GM12878 (cell line): ENCODE measurements around the gene ZNF892. TPM values are rescaled to one million over a fixed set of nuclear protein-coding genes. Genes with fewer than 3 reads are reported as not detected.

ENCODE experiments used
- ATAC-seq: fragments of 200-7000 bp; cut with Tn5 transposase; 3 replicates; pipeline ENCODE4 v1.9.1; 2020; ENCODE audit warnings: mild to moderate bottlenecking, moderate library complexity
- BruUV-seq: library from RNA; stranded (reverse); fragments of 400-500 nt; replicated peaks from 2 replicates; lab custom pipeline; 2021; lab: Mats Ljungman, UMichigan
- CTCF ChIA-PET: fragments of 300-600 bp; sonication (Branson Sonifier 250); formaldehyde crosslinking; extraction: SDS; loops from one replicate; lab custom pipeline; 2021; ENCODE audit warnings: inconsistent platforms; lab: Yijun Ruan, JAX
- POLR2A ChIA-PET: fragments of 350-600 bp; formaldehyde crosslinking; extraction: SDS; loops from one replicate; lab custom pipeline; 2021; ENCODE audit warnings: inconsistent platforms; lab: Charles Lee
- RAD21 ChIA-PET: fragments of 300-600 bp; sonication (Branson Sonifier 250); formaldehyde crosslinking; loops from one replicate; lab custom pipeline; 2023; ENCODE audit warnings: antibody characterized with exemption; ENCODE audit not compliant: unreplicated experiment; lab: Charles Lee
- SMC1A ChIA-PET: fragments of 300-600 bp; sonication (Branson Sonifier 250); formaldehyde crosslinking; loops from one replicate; lab custom pipeline; 2023; ENCODE audit not compliant: unreplicated experiment, uncharacterized antibody; lab: Charles Lee
- DNase-seq: peaks from one replicate; pipeline ENCODE4 v3.0.0-alpha.2; 2011; ENCODE audit warnings: low read depth, low spot score
- FAIRE-seq: peaks from 3 replicates; lab custom pipeline; 2011; peaks lifted over from hg19 to GRCh38; lab: Jason Lieb, UNC
- H2AFZ ChIP-seq: 2 replicates; pipeline ENCODE4 v1.6.0; 2011; ENCODE audit warnings: low read depth, low read length, control low read depth; ENCODE audit not compliant: control insufficient read depth
- H3K27ac ChIP-seq: 2 replicates; pipeline ENCODE4 v1.5.1; 2011; ENCODE audit warnings: control low read depth; ENCODE audit not compliant: control insufficient read depth, insufficient read depth
- H3K27me3 ChIP-seq, 2 experiments: replicated peaks in 1 of 2; 2 replicates each; pipeline versions ENCODE4 v1.6.0 to v1.6.1; 2011; ENCODE audit warnings: low read length in 1 of 2; ENCODE audit not compliant: control insufficient read depth in 2 of 2, insufficient read depth in 2 of 2
- H3K36me3 ChIP-seq, 2 experiments: 2 replicates each; pipeline ENCODE4 v1.5.1; 2011; ENCODE audit warnings: low read length in 1 of 2; ENCODE audit not compliant: control insufficient read depth in 2 of 2, insufficient read depth in 2 of 2
- H3K4me1 ChIP-seq: 2 replicates; pipeline ENCODE4 v1.6.1; 2011; ENCODE audit warnings: mild to moderate bottlenecking, low read length, moderate library complexity, mixed read lengths; ENCODE audit not compliant: control insufficient read depth, insufficient read depth
- H3K4me2 ChIP-seq: 2 replicates; pipeline ENCODE4 v1.6.0; 2011; ENCODE audit warnings: control low read depth; ENCODE audit not compliant: control insufficient read depth, insufficient read depth
- H3K4me3 ChIP-seq: fragments of 200-600 bp; sonication (generic); 2 replicates; pipeline ENCODE4 v1.5.1; 2016
- H3K79me2 ChIP-seq: 2 replicates; pipeline ENCODE4 v1.6.0; 2011; ENCODE audit warnings: low read length; ENCODE audit not compliant: control insufficient read depth, insufficient read depth
- H3K9ac ChIP-seq: 2 replicates; pipeline ENCODE4 v1.8.0; 2011; ENCODE audit warnings: low read length, control low read depth, mixed read lengths; ENCODE audit not compliant: control insufficient read depth, insufficient read depth
- H3K9me3 ChIP-seq: replicated peaks from 3 replicates; pipeline ENCODE4 v1.5.1; 2011; ENCODE audit warnings: mild to moderate bottlenecking, low read length; ENCODE audit not compliant: control insufficient read depth, insufficient read depth
- H4K20me1 ChIP-seq: 2 replicates; pipeline ENCODE4 v1.6.0; 2011; ENCODE audit not compliant: control insufficient read depth, insufficient read depth
- ASH2L ChIP-seq: fragments of 300-600, 200-600 bp; sonication (generic); IDR thresholded peaks from 2 replicates; pipeline ENCODE4 v1.6.1; 2017; ENCODE audit warnings: low read depth, mild to moderate bottlenecking, borderline replicate concordance
- CHD2 ChIP-seq: IDR thresholded peaks from 2 replicates; pipeline ENCODE4 v1.6.1; 2011; ENCODE audit warnings: low read depth, low read length, improper control_type of control experiment, borderline replicate concordance
- CHD4 ChIP-seq: fragments of 200-600 bp; sonication (generic); IDR thresholded peaks from 2 replicates; pipeline ENCODE4 v1.6.1; 2016; ENCODE audit warnings: mild to moderate bottlenecking
- NFIC ChIP-seq: IDR thresholded peaks from 2 replicates; pipeline ENCODE4 v1.6.1; 2012; ENCODE audit warnings: low read depth, mild to moderate bottlenecking, inconsistent platforms, low read length, moderate library complexity
- NRF1 ChIP-seq: conservative IDR thresholded peaks from 2 replicates; pipeline ENCODE4 v1.6.1; 2011; ENCODE audit warnings: mild to moderate bottlenecking, low read depth, low read length, improper control_type of control experiment
- ZNF384 ChIP-seq: IDR thresholded peaks from 2 replicates; pipeline ENCODE4 v1.6.1; 2012; ENCODE audit warnings: low read depth, mild to moderate bottlenecking, low read length, improper control_type of control experiment, borderline replicate concordance
- WGBS: methylation state at CpG from one replicate; pipeline ENCODE4 v1.1.6; 2016; ENCODE audit warnings: low lambda C conversion rate; ENCODE audit not compliant: insufficient replicate concordance, insufficient coverage; ENCODE audit errors: missing lambda C conversion rate; 5-methylcytosine and 5-hydroxymethylcytosine counted together
- in situ Hi-C: fragments of 300-500 bp; cut with MboI; formaldehyde crosslinking; loops from 9 replicates; pipeline ENCODE4 v1.14.3; 2018; ENCODE audit warnings: mixed read lengths
- intact Hi-C: fragments of 100-400 bp; cut with micrococcal nuclease; formaldehyde crosslinking; loops from one replicate; pipeline ENCODE4 v1.14.2; 2022; ENCODE audit not compliant: unreplicated experiment
- polyA plus RNA-seq, 11 experiments: library from polyadenylated mRNA; depleted of rRNA in 4 of 11; unstranded in 6 of 11; stranded (reverse) in 5 of 11; fragments of >200 nt; fragmentation: Nextera tagmentation in 4 of 11; fragmentation: Illumina TruSeq in 1 of 11; extraction: Ambion mirVana in 4 of 11; extraction: Trizol in 1 of 11; gene quantifications; 1 replicate in 1 of 11; 2 replicates in 10 of 11; pipeline versions ENCODE4 v1.2.1 to v1.2.3, GENCODE V29; 2011 to 2016; ENCODE audit warnings: inconsistent platforms in 2 of 11, missing spikeins in 2 of 11, low read depth in 1 of 11
- total RNA-seq, 4 experiments: library from RNA; depleted of rRNA in 3 of 4; stranded (reverse); fragments of >200 nt in 3 of 4; fragmentation: Illumina TruSeq in 1 of 4; extraction: Trizol in 1 of 4; gene quantifications; 2 replicates each; pipeline versions ENCODE4 v1.2.1 to v1.2.3, GENCODE V29; 2013 to 2021
- TF ChIP-seq, protein P1 (sequence below): fragments of 150-350 bp; IDR thresholded peaks from 2 replicates; pipeline ENCODE4 v1.6.1; 2016; ENCODE audit warnings: low read depth, low read length

The ZNF892 gene
- total and polyA plus RNA-seq, 10 of the 15 experiments (the other 5 are each of a cell fraction or from before 2014, with no cell fraction given) = 0.11 to 1.3 (median 0.29) TPM; not detected in 3

DNA sequence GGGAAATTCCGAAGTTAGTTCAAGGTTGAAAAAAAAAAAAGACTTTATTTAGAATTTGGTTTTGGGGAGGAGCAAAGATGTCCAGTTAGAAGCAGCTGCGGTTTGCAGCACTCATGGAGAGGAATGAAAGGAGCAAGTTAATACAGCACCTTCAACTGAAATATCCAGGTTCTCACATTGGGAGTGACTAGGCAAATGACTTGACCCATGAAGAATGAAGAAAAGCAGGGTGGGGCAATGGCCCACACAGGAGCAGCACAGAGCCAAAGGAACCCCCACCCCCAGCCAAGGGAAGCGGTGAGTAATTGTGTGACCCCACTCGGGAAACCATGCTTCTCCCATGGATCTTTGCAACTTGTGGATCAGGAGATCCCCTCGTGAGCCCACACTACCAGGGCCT lies 32.8 kb downstream of the ZNF892 start:
- no peak overlapping the region for H3K4me2 ChIP-seq
- no peaks in the 10 kb centered on the region for H3K36me3 ChIP-seq
- ChIA-PET POLR2A (no interaction called here), CTCF (interaction anchor here (3.3 kb wide), 1 partner anchor 8 kb away, joined by 10 read pairs; no protein-coding TSS in a partner anchor), SMC1A (no interaction called here), RAD21 (interaction anchor here (0.7 kb wide), 1 partner anchor 11 kb away, joined by 3 read pairs; no protein-coding TSS in a partner anchor)
- TF ChIP-seq NRF1 (no peak), ASH2L (no peak), NFIC (no peak), CHD4 (no peak), CHD2 (no peak), ZNF384 (no peak)
- TF ChIP-seq, protein P1, sequence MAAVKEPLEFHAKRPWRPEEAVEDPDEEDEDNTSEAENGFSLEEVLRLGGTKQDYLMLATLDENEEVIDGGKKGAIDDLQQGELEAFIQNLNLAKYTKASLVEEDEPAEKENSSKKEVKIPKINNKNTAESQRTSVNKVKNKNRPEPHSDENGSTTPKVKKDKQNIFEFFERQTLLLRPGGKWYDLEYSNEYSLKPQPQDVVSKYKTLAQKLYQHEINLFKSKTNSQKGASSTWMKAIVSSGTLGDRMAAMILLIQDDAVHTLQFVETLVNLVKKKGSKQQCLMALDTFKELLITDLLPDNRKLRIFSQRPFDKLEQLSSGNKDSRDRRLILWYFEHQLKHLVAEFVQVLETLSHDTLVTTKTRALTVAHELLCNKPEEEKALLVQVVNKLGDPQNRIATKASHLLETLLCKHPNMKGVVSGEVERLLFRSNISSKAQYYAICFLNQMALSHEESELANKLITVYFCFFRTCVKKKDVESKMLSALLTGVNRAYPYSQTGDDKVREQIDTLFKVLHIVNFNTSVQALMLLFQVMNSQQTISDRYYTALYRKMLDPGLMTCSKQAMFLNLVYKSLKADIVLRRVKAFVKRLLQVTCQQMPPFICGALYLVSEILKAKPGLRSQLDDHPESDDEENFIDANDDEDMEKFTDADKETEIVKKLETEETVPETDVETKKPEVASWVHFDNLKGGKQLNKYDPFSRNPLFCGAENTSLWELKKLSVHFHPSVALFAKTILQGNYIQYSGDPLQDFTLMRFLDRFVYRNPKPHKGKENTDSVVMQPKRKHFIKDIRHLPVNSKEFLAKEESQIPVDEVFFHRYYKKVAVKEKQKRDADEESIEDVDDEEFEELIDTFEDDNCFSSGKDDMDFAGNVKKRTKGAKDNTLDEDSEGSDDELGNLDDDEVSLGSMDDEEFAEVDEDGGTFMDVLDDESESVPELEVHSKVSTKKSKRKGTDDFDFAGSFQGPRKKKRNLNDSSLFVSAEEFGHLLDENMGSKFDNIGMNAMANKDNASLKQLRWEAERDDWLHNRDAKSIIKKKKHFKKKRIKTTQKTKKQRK = no peak
- H3K4me3 ChIP-seq = no peak overlapping the region
- peaks cover 2% of the 10 kb centered on the region; the same call in 1 of the 3 replicates for H3K9me3 ChIP-seq
- H3K27ac ChIP-seq = no peak overlapping the region
- DNase-seq = no peak
- H3K79me2 ChIP-seq = no peaks in the 10 kb centered on the region
- ATAC-seq = no peak
- H4K20me1 ChIP-seq = no peaks in the 10 kb centered on the region
- H3K4me1 ChIP-seq = no peaks in the 10 kb centered on the region
- WGBS = 20% methylated on average over 5 of the region's 5 CpGs
- H2AFZ ChIP-seq = no peak overlapping the region
- intact Hi-C loops = no loop called here
- FAIRE-seq = no peak
- BruUV-seq = no TSS peak
- in situ Hi-C loops = no loop called here
- no peaks in the 10 kb centered on the region for H3K27me3 ChIP-seq
- H3K9ac ChIP-seq = no peak overlapping the region
